ENCODE results near the gene MAP1S.

Gene MAP1S, protein sequence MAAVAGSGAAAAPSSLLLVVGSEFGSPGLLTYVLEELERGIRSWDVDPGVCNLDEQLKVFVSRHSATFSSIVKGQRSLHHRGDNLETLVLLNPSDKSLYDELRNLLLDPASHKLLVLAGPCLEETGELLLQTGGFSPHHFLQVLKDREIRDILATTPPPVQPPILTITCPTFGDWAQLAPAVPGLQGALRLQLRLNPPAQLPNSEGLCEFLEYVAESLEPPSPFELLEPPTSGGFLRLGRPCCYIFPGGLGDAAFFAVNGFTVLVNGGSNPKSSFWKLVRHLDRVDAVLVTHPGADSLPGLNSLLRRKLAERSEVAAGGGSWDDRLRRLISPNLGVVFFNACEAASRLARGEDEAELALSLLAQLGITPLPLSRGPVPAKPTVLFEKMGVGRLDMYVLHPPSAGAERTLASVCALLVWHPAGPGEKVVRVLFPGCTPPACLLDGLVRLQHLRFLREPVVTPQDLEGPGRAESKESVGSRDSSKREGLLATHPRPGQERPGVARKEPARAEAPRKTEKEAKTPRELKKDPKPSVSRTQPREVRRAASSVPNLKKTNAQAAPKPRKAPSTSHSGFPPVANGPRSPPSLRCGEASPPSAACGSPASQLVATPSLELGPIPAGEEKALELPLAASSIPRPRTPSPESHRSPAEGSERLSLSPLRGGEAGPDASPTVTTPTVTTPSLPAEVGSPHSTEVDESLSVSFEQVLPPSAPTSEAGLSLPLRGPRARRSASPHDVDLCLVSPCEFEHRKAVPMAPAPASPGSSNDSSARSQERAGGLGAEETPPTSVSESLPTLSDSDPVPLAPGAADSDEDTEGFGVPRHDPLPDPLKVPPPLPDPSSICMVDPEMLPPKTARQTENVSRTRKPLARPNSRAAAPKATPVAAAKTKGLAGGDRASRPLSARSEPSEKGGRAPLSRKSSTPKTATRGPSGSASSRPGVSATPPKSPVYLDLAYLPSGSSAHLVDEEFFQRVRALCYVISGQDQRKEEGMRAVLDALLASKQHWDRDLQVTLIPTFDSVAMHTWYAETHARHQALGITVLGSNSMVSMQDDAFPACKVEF

DNA sequence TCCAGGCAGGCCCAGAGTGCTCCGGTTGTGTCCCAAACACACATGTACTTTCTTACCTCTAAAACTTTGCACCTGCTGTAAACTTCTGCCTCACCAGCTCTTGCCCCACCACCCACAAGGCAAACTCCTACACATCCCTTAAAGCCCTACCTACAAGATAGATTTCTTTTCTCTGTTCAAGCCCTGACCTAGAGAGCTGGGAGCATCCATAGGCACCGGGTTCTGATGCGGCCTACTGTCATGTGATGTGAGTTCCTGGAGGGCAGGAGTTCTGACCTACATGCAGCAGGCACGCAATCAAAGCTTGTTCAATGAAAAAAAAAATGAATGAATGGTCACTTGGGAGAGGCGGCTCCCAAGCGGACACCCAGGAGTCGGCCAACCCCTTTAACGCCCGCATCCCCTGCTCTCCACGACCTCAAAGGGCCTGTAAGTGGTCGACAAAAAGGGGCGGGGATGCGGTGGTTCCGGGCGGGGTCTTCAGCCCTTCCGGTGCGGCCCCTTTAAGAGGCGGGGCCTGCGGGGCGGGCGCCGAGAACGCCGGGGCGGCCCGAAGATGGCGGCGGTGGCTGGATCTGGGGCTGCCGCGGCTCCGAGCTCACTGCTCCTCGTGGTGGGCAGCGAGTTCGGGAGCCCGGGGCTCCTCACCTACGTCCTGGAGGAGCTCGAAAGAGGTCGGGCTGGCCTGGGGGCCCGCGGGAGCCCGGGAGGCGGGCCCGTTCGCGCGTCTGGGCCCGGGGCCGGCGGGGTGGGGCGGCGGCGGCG lies at the start of gene MAP1S:
Gene MAP1S, plus strand, starts transcription at position 534 of the 765 bp plus-strand sequence. Its CDS starts 23 bp downstream, at position 557.
- peaks cover 35% of the 10 kb centered on the region for H3K36me3 Mint-ChIP-seq (ENCODE audit: low read depth)

DNA sequence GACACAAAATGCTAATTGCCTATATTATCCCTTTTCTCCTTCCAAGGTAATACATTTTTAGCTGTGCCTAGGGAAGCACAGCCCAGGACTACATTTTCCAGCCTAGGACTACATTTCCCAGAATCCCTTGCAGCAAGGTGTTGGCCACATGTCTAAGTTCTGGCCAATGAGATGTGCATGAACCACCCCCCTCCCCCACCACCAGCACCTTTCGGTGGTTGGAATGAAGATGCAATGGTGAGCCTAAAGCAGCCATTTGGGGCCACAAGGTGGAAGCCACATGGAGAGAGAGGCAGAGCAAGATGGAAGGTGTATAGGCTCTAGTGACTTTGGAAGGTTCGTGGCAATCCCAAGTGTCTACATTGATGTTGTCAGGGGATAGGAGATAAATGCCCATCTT lies 47.4 kb upstream of the MAP1S start:
- Mint-ChIP-seq H3K4me3 (no peak overlapping the region), H3K36me3 (ENCODE audit: low read depth) (no peaks in the 10 kb centered on the region), H3K27ac (no peak overlapping the region), H3K4me1 (ENCODE audit: low read depth) (no peaks in the 10 kb centered on the region), H3K27me3 (peaks cover 11% of the 10 kb centered on the region), H3K9me3 (no peaks in the 10 kb centered on the region)
- no peak for DNase-seq

More for the DNA sequence above, at the start of gene MAP1S:
- Mint-ChIP-seq H3K9me3 (no peaks in the 10 kb centered on the region), H3K4me1 (ENCODE audit: low read depth) (peaks cover 39% of the 10 kb centered on the region), H3K4me3 (peak within 1 kb of the TSS; percentile 84), H3K27me3 (no peaks in the 10 kb centered on the region), H3K27ac (peak within 1 kb of the TSS; percentile 91)
- peak; percentile 84 for DNase-seq

DNA sequence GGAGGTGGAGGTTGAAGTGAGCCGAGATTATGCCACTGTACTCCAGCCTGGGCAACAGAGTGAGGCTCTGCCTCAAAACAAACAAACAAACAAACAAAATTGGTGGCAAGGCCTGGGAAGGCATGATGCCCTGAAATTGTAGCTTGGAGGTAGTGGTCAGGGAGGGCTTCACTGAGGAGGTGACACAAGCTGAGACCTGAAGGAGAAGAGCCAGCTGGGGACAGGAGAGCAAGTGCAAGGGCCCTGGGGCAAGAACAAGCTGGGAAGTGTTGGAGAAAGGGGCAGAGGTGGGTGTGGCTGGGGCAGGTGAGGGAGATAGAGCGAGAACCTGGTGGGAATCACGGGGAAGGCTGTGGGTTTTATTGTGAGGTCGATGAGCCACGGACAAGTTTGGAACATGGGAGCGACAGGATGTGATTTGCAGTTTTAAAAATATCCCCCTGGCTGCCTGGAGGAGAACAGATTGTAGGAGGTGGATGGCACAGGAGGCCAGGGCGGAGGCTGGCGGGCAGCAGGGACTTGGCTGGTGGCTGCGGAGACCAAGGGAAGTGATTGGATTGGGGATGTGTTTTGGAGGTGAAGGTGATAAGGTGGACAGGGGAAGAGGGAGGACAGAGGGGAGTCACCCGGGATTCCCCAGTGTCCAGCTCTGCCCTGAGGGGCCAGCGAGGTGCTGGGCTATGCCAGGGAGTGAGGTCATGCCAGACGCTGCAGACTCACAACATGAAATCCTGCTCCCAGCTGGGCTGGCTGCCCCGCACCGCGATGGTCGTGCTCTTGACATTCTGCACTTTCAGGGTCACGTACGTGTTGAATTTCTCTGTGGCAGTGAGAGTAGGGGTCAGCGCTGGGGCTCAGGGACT lies 45.1 kb upstream of the MAP1S start:
- Mint-ChIP-seq H3K27ac (no peak overlapping the region), H3K4me3 (no peak overlapping the region), H3K36me3 (ENCODE audit: low read depth) (no peaks in the 10 kb centered on the region), H3K27me3 (peaks cover 32% of the 10 kb centered on the region), H3K4me1 (ENCODE audit: low read depth) (no peaks in the 10 kb centered on the region), H3K9me3 (no peaks in the 10 kb centered on the region)
- DNase-seq: no peak

DNA sequence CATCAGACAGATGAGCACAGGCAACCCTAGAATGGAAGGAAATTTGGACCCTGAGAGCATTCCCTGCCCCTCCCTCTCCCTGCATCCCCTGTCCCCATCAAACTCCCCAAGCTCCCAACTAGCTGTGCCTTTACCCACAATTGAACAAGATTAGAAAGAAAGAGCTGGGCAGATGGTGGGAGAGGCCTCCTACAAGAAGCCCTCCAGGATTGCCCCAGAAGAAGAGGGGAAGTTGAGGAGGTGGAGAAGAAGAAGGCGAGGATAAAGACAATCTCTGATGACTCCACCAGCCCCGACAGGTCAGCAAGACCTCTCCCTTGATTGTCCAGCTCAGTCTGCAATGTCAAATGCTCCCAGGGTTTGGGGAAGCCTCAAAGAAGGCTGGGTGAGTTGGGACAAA lies 43.0 kb upstream of the MAP1S start:
- H3K4me1 Mint-ChIP-seq (ENCODE audit: low read depth): peaks cover 6% of the 10 kb centered on the region
- no peaks in the 10 kb centered on the region for H3K9me3 Mint-ChIP-seq
- H3K36me3 Mint-ChIP-seq (ENCODE audit: low read depth): no peaks in the 10 kb centered on the region
- no peak for DNase-seq
- peaks cover 49% of the 10 kb centered on the region for H3K27me3 Mint-ChIP-seq
- H3K27ac Mint-ChIP-seq: no peak overlapping the region
- no peak overlapping the region for H3K4me3 Mint-ChIP-seq

DNA sequence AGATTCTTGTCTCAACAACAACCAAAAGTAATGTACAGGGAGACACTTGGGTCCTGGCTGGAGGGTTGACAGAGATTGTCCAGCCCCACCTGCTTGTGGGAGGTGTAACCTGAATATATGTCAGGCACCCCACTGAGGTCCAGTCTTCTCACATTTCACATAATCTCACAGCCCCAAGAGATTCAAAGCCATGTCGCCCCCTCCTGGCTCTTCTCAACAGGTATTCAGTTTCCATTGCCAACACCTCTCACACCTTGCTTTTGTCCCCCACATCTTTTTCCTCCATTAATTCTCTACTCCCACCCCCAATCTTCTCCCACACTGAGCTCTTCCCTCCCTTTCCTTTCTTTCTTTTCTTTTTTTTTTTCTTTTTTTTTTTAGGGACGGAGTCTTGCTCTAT lies 42.3 kb upstream of the MAP1S start:
- DNase-seq: no peak
- Mint-ChIP-seq H3K27me3 (peaks cover 54% of the 10 kb centered on the region), H3K4me3 (no peak overlapping the region), H3K4me1 (ENCODE audit: low read depth) (peaks cover 6% of the 10 kb centered on the region), H3K9me3 (no peaks in the 10 kb centered on the region), H3K36me3 (ENCODE audit: low read depth) (no peaks in the 10 kb centered on the region), H3K27ac (no peak overlapping the region)

DNA sequence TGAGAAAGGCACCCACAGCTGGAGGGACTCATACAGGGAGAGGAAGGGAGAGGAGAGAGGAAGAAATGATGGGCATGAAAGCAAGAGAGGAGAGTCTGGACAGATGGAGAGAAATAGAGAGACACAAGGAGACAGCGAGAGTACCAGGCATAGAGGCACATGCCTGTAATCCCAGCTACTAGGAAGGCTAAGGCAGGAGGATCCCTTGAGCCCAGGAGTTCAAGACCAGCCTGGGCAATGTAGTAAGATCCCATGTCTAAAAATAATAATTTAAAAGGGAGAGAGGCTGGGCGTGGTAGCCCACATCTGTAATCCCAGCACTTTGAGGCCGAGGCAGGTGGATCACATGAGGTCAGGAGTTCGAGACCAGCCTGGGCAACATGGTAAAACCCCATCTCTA lies 40.4 kb upstream of the MAP1S start:
- Mint-ChIP-seq H3K27me3 (peaks cover 70% of the 10 kb centered on the region), H3K4me1 (ENCODE audit: low read depth) (peaks cover 6% of the 10 kb centered on the region)

DNA sequence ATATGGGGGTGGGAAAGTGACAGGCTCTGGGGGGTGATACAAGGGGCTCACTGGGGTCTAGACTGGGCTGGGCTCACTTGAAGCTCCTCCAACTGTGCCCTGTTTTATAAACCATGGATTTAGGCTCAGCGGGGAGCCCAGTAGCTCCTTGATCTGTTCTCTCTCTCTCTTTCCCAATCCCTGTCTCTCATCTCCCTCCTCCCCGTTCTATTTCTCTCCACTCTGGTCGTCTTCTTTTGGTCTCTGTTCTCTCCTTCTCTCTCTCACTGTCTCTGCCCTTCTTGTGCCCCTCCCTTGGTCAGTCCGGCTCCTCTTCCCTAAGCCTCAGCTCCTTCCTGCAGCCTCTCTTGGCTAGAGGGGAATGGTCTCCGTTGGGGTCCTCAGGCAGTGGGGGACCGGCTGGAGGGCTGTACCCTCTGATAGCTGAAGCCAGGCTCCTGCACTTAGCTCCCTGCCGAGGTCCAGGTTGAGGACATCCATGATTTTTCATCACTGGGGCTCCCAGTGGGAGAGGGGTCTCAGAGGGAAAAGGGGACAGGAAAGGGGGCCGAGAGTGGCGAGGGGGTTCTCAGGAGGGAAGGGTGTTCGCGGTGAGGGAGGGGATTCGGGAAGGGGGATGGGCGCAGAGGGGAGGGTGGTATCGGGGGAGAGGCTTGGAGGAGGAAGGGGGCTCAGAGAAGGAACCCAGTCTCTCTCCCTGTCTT lies 39.6 kb upstream of the MAP1S start:
- H3K4me3 Mint-ChIP-seq: no peak overlapping the region
- peaks cover 6% of the 10 kb centered on the region for H3K4me1 Mint-ChIP-seq (ENCODE audit: low read depth)
- no peaks in the 10 kb centered on the region for H3K9me3 Mint-ChIP-seq
- no peak overlapping the region for H3K27ac Mint-ChIP-seq
- no peak for DNase-seq
- no peaks in the 10 kb centered on the region for H3K36me3 Mint-ChIP-seq (ENCODE audit: low read depth)
- H3K27me3 Mint-ChIP-seq: peaks cover 72% of the 10 kb centered on the region

More for the DNA sequence above, 40.4 kb upstream of the MAP1S start:
- no peak overlapping the region for H3K27ac Mint-ChIP-seq
- no peaks in the 10 kb centered on the region for H3K36me3 Mint-ChIP-seq (ENCODE audit: low read depth)
- H3K4me3 Mint-ChIP-seq: no peak overlapping the region
- no peak for DNase-seq
- no peaks in the 10 kb centered on the region for H3K9me3 Mint-ChIP-seq

DNA sequence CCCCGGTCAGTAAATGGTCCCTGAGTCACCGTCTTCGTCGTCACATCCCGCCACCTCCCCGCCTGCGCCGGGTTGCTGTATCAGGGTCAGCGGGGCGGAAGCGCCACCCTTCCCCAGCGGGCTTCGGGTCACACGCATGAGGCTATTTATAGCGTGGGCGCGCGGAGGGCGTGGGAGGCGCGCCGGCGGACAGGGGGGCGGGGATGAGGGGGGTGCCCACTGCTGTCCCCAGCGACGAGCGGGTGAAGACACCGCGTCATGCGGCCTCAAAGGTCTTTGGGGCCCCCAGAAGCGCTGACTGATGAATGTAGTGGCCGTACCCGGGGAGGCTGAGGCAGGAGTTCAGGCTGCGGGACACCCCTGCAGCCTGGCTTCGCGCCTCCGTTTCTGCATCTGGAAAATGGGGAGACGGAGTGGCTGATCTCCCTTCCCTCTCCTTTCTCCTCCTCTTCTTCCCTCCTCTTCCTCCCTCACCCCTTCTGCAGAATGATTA lies 39.0 kb upstream of the MAP1S start:
- Mint-ChIP-seq H3K9me3 (no peaks in the 10 kb centered on the region), H3K36me3 (ENCODE audit: low read depth) (no peaks in the 10 kb centered on the region), H3K4me3 (no peak overlapping the region), H3K27ac (no peak overlapping the region), H3K27me3 (peaks cover 78% of the 10 kb centered on the region), H3K4me1 (ENCODE audit: low read depth) (peaks cover 6% of the 10 kb centered on the region)
- peak; percentile 60 for DNase-seq

DNA sequence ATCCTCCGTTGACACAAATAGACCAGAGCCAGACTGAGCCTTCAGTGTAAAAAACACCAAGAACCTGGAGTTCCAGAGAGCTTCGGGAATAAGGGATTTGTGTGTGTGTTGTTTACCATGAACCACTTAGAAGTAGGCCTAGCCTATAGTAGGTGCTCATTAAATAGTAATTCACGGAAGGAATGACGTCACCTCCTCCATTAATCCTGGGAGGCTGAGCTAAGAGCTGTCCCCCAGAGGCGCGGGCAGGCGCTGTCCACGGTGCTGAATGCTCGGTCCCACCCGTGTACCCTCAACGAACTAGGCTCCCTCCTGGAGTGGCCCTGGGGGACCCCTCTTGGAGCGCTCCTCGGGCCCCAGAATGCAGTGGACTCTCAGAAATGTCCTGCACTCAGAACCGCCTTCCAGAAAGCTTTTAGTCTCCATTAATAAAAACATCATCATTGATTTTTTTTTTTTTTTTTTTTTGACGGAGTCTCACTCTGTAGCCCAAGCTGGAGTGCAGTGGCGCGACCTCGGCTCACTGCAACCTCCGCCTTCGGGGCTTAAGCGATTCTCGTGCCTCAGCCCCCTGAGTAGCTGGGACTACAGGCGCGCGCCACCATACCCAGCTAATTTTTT lies 37.7 kb upstream of the MAP1S start:
- Mint-ChIP-seq H3K9me3 (no peaks in the 10 kb centered on the region), H3K4me1 (ENCODE audit: low read depth) (peaks cover 9% of the 10 kb centered on the region), H3K27me3 (peaks cover 90% of the 10 kb centered on the region), H3K4me3 (no peak overlapping the region), H3K36me3 (ENCODE audit: low read depth) (no peaks in the 10 kb centered on the region), H3K27ac (no peak overlapping the region)
- DNase-seq: peak; percentile 50

DNA sequence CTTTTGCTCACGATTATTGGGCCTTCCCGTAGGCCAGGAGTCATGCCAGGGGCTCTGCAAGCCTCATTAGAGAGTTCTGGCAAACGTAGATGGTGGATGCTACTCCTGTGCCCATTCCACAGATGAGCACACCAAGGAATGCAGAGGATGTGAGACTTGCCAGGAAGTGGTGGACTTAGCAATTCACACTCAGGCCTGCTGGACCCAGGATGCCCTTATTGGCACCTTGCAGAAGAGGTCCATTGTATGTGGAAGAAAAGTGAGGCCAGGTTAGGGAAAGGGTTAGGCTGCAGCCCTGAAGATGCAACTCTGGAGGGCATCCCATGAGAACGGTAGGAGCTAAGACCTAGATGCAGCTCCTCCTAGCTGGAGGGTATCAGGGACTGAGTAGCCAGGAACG lies 37.0 kb upstream of the MAP1S start:
- Mint-ChIP-seq H3K36me3 (ENCODE audit: low read depth) (no peaks in the 10 kb centered on the region), H3K9me3 (no peaks in the 10 kb centered on the region)

DNA sequence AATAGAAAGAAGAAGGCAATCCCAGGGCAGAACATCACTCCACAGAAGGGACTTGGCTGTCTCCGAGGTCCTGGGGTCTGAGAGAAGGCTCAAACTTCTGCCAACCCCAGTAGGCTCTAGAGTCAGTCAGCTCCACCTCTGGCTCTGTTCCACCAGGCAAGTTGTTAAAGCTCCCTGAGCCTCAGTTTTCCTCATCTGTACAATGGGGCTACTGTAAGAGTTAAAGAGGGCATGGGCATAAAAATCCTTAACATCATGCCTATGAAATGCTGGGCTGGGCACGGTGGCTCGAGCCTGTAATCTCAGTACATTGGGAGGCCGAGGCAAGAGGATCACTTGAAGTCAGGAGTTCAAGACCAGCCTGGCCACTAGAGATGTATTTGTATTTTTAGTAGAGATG lies 36.2 kb upstream of the MAP1S start:
- no peaks in the 10 kb centered on the region for H3K9me3 Mint-ChIP-seq
- peaks cover 87% of the 10 kb centered on the region for H3K27me3 Mint-ChIP-seq
- H3K4me1 Mint-ChIP-seq (ENCODE audit: low read depth): peaks cover 16% of the 10 kb centered on the region
- H3K27ac Mint-ChIP-seq: no peak overlapping the region
- no peak overlapping the region for H3K4me3 Mint-ChIP-seq
- no peaks in the 10 kb centered on the region for H3K36me3 Mint-ChIP-seq (ENCODE audit: low read depth)
- no peak for DNase-seq

More for the DNA sequence above, 37.0 kb upstream of the MAP1S start:
- peaks cover 11% of the 10 kb centered on the region for H3K4me1 Mint-ChIP-seq (ENCODE audit: low read depth)
- no peak overlapping the region for H3K27ac Mint-ChIP-seq
- no peak for DNase-seq
- peaks cover 90% of the 10 kb centered on the region for H3K27me3 Mint-ChIP-seq
- H3K4me3 Mint-ChIP-seq: no peak overlapping the region

DNA sequence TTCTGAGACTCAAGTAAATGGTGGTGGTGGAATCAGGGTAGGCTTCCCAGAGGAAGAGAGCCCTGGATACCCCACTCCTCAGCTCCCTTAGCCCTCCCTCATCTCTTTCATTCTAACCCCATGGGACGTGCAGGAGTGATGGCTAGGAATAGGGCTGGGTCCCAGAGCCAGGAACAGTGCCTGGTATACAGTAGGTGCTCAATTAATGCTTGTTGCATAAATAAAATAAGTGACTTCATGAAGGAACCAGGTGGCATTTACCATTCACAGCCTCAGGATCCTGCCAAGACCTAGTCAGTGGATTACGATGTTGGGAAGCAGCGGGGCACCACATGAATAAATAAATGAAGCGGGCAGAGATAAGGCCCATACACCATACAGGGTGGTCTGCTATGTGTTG lies 35.0 kb upstream of the MAP1S start:
- H3K36me3 Mint-ChIP-seq (ENCODE audit: low read depth): no peaks in the 10 kb centered on the region
- peaks cover 86% of the 10 kb centered on the region for H3K27me3 Mint-ChIP-seq
- DNase-seq: no peak
- no peaks in the 10 kb centered on the region for H3K9me3 Mint-ChIP-seq
- peaks cover 20% of the 10 kb centered on the region for H3K4me1 Mint-ChIP-seq (ENCODE audit: low read depth)
- no peak overlapping the region for H3K4me3 Mint-ChIP-seq
- H3K27ac Mint-ChIP-seq: no peak overlapping the region
